ENCODE results near the gene LRMDA. TPM values are rescaled to one million over a fixed set of nuclear protein-coding genes. Genes with fewer than 3 reads are reported as not detected.

Gene LRMDA
- total and polyA plus RNA-seq, 2 donors (not counting 3 experiments of a cell fraction or from before 2014, with no cell fraction given) = 9.7 to 18.0 TPM

- H3K36me3 ChIP-seq (ENCODE audit: control insufficient read depth in 2 of 2, extremely low read depth in 1 of 2, insufficient read depth in 2 of 2, low read length in 2 of 2) = no peaks in the 10 kb centered on the region
- H3K9me1 ChIP-seq (replicated peaks; ENCODE audit: control insufficient read depth, extremely low read depth, insufficient read depth, low read length) = no peaks in the 10 kb centered on the region
- H3K4me1 ChIP-seq (ENCODE audit: control insufficient read depth, extremely low read depth, insufficient read depth, low read length) = no peaks in the 10 kb centered on the region
- no peak overlapping the region for H3K27ac ChIP-seq (ENCODE audit: insufficient read depth, low read depth, low read length)
- H3K9me3 ChIP-seq (replicated peaks; ENCODE audit: control insufficient read depth, insufficient read depth, low read length) = no peaks in the 10 kb centered on the region
- FAIRE-seq (no peak), DNase-seq (ENCODE audit: low read depth, low spot score) (no peak)
- no peak overlapping the region for H2AFZ ChIP-seq (ENCODE audit: low read depth, low read length)
- H3K4me3 ChIP-seq (replicated peaks in 1 of 3; ENCODE audit: insufficient read depth in 1 of 3, low read depth in 1 of 3, low read length in 3 of 3) = no peak overlapping the region
- H4K20me1 ChIP-seq (replicated peaks; ENCODE audit: control insufficient read depth, extremely low read depth, insufficient read depth, low read length) = no peaks in the 10 kb centered on the region
- intact Hi-C loops (cut with micrococcal nuclease) = no loop called here
- H3K9ac ChIP-seq (replicated peaks; ENCODE audit: extremely low read depth, insufficient read depth, low read length) = no peak overlapping the region
- no peaks in the 10 kb centered on the region for H3K27me3 ChIP-seq (ENCODE audit: control insufficient read depth in 2 of 2, insufficient read depth in 2 of 2, low read length in 2 of 2)
- H3K4me2 ChIP-seq (ENCODE audit: insufficient read depth, low read length) = no peak overlapping the region
- TF ChIP-seq MYC (IDR thresholded peaks at IDR 0.05; ENCODE audit: low read depth, low read length) (no peak), POLR2AphosphoS5 (IDR thresholded peaks at IDR 0.05; ENCODE audit: insufficient read depth, low read depth, low read length) (no peak), GATA2 (IDR thresholded peaks at IDR 0.05; ENCODE audit: insufficient read depth, insufficient read length, low read depth, low read length) (no peak), FOS (IDR thresholded peaks at IDR 0.05; ENCODE audit: borderline replicate concordance, insufficient read depth, low read length) (no peak), JUN (IDR thresholded peaks at IDR 0.05; ENCODE audit: borderline replicate concordance, insufficient read depth, insufficient read length, low read depth) (no peak), EZH2 (IDR thresholded peaks at IDR 0.05; ENCODE audit: borderline replicate concordance, low read depth, low read length, severe bottlenecking) (no peak), MAX (IDR thresholded peaks at IDR 0.05; ENCODE audit: insufficient read depth, insufficient read length) (no peak), POLR2A (IDR thresholded peaks at IDR 0.05; ENCODE audit: low read depth, low read length) (no peak), CTCF (IDR thresholded peaks at IDR 0.05; ENCODE audit: extremely low read depth in 1 of 2, insufficient read depth in 1 of 2, low read depth in 1 of 2, low read length in 2 of 2) (no peak)
- ChIA-PET CTCF (no interaction called here), POLR2A (no interaction called here)
- dilution Hi-C loops (cut with MboI; ENCODE audit: extremely low pct_ligation_motif_present, low sequenced_read_pairs) = no loop called here
- no TSS peak for BruUV-seq (replicated peaks)
- no peaks in the 10 kb centered on the region for H3K79me2 ChIP-seq (ENCODE audit: control insufficient read depth, insufficient read depth, low read length)
These were observed 579.3 kb downstream of the LRMDA start for GRCh38 chr10:76010703-76011102.
